Mesenchymal stem cell (in vitro differentiated cells and primary cell): ENCODE results near the gene P2RX4.

Experiments used
- DNase-seq: peaks from one replicate; pipeline ENCODE4 v3.0.0-alpha.2; 2013
- H2AFZ ChIP-seq: one replicate; pipeline ENCODE4 v1.6.1; 2013; ENCODE audit warnings: low read depth, mild to moderate bottlenecking, control low read depth, inconsistent platforms, low read length, moderate library complexity
- H2AK5ac ChIP-seq: 2 replicates; pipeline ENCODE4 v1.6.1; 2013; ENCODE audit warnings: low read length, moderate library complexity, mild to moderate bottlenecking, inconsistent platforms; ENCODE audit not compliant: severe bottlenecking
- H2BK120ac ChIP-seq: one replicate; pipeline ENCODE4 v1.6.1; 2013; ENCODE audit warnings: low read depth, mild to moderate bottlenecking, inconsistent platforms, low read length, moderate library complexity
- H2BK12ac ChIP-seq, 2 experiments: one replicate each; pipeline ENCODE4 v1.6.1; 2013; ENCODE audit warnings: inconsistent platforms in 2 of 2, low read length in 2 of 2, mild to moderate bottlenecking in 2 of 2, moderate library complexity in 2 of 2, control low read depth in 1 of 2
- H2BK15ac ChIP-seq: one replicate; pipeline ENCODE4 v1.6.1; 2013; ENCODE audit warnings: mild to moderate bottlenecking, low read depth, inconsistent platforms; ENCODE audit not compliant: poor library complexity, severe bottlenecking
- H2BK5ac ChIP-seq: 2 replicates; pipeline ENCODE4 v1.6.1; 2013; ENCODE audit warnings: low read depth, mild to moderate bottlenecking, low read length, control low read depth, inconsistent platforms; ENCODE audit not compliant: poor library complexity, severe bottlenecking
- H3K14ac ChIP-seq, 2 experiments: one replicate each; pipeline ENCODE4 v1.6.1; 2013; ENCODE audit warnings: inconsistent platforms in 2 of 2, low read length in 2 of 2, control low read depth in 1 of 2, mild to moderate bottlenecking in 1 of 2, moderate library complexity in 1 of 2
- H3K18ac ChIP-seq, 2 experiments: one replicate each; pipeline ENCODE4 v1.6.1; 2013; ENCODE audit warnings: inconsistent platforms in 2 of 2, low read length in 2 of 2, control low read depth in 1 of 2, low read depth in 1 of 2, mild to moderate bottlenecking in 1 of 2
- H3K23ac ChIP-seq, 2 experiments: one replicate each; pipeline ENCODE4 v1.6.1; 2013; ENCODE audit warnings: inconsistent platforms in 2 of 2, low read length in 2 of 2, mild to moderate bottlenecking in 2 of 2, moderate library complexity in 2 of 2, control low read depth in 1 of 2
- H3K27ac ChIP-seq: 2 replicates; pipeline ENCODE4 v1.5.1; 2013; ENCODE audit warnings: mild to moderate bottlenecking, moderate library complexity, low read length, control low read depth, inconsistent platforms; ENCODE audit not compliant: poor library complexity, severe bottlenecking
- H3K27me3 ChIP-seq, 2 experiments: 2 replicates each; pipeline versions ENCODE4 v1.6.1 to v1.7.0; 2013; ENCODE audit warnings: low read length in 2 of 2, mild to moderate bottlenecking in 2 of 2, moderate library complexity in 2 of 2, control low read depth in 1 of 2, inconsistent platforms in 1 of 2; ENCODE audit not compliant: control insufficient read depth in 1 of 2, insufficient read depth in 1 of 2
- H3K36me3 ChIP-seq, 2 experiments: 2 replicates each; pipeline versions ENCODE4 v1.6.1 to v1.7.0; 2013; ENCODE audit warnings: low read length in 2 of 2, control low read depth in 1 of 2, inconsistent platforms in 1 of 2, low read depth in 1 of 2, mild to moderate bottlenecking in 1 of 2; ENCODE audit not compliant: insufficient read depth in 2 of 2, control insufficient read depth in 1 of 2
- H3K4ac ChIP-seq, 2 experiments: one replicate each; pipeline ENCODE4 v1.6.1; 2013; ENCODE audit warnings: inconsistent platforms in 2 of 2, low read length in 2 of 2, mild to moderate bottlenecking in 2 of 2, moderate library complexity in 2 of 2, control low read depth in 1 of 2, low read depth in 1 of 2
- H3K4me1 ChIP-seq: 2 replicates; pipeline ENCODE4 v1.6.1; 2013; ENCODE audit warnings: low read depth, low read length, control low read depth; ENCODE audit not compliant: control insufficient read depth, insufficient read depth
- H3K4me2 ChIP-seq: 2 replicates; pipeline ENCODE4 v1.6.1; 2013; ENCODE audit warnings: low read length, mild to moderate bottlenecking, inconsistent platforms; ENCODE audit not compliant: poor library complexity, severe bottlenecking
- H3K4me3 ChIP-seq, 2 experiments: 2 replicates each; pipeline versions ENCODE4 v1.5.1 to v1.7.0; 2013; ENCODE audit warnings: low read length in 2 of 2, mild to moderate bottlenecking in 2 of 2, control low read depth in 1 of 2, low read depth in 1 of 2; ENCODE audit not compliant: insufficient read depth in 1 of 2
- H3K79me1 ChIP-seq: replicated peaks from 2 replicates; pipeline ENCODE4 v1.6.1; 2013; ENCODE audit warnings: mild to moderate bottlenecking, control low read depth, low read length, inconsistent platforms; ENCODE audit not compliant: poor library complexity, severe bottlenecking
- H3K9ac ChIP-seq: 2 replicates; pipeline ENCODE4 v1.7.0; 2013; ENCODE audit warnings: mild to moderate bottlenecking, low read length, moderate library complexity
- H3K9me3 ChIP-seq: 2 replicates; pipeline ENCODE4 v1.7.0; 2013; ENCODE audit warnings: mild to moderate bottlenecking, low read length; ENCODE audit not compliant: control insufficient read depth
- H4K8ac ChIP-seq: one replicate; pipeline ENCODE4 v1.6.1; 2013; ENCODE audit warnings: inconsistent platforms, mild to moderate bottlenecking, low read length, moderate library complexity
- H4K91ac ChIP-seq: one replicate; pipeline ENCODE4 v1.6.1; 2013; ENCODE audit warnings: mild to moderate bottlenecking, low read length, inconsistent platforms
- WGBS: methylation state at CpG from one replicate; pipeline ENCODE4 v1.1.7; 2013; ENCODE audit warnings: mixed read lengths; 5-methylcytosine and 5-hydroxymethylcytosine counted together

P2RX4 gene

GRCh38 chr12:121230538-121230907 is 20.6 kb downstream of the P2RX4 start:
- Histone ChIP-seq H2BK12ac (no peak overlapping the region), H3K9ac (peak overlapping the region; percentile 11), H2AFZ (no peak overlapping the region), H2BK15ac (no peak overlapping the region), H3K14ac (no peak overlapping the region), H3K18ac (no peak overlapping the region), H4K8ac (no peak overlapping the region), H3K36me3 (peaks cover 27 to 28% of the 10 kb centered on the region in 2 experiments), H3K27me3 (no peaks in the 10 kb centered on the region), H3K79me1 (no peaks in the 10 kb centered on the region), H4K91ac (no peak overlapping the region), H3K27ac (no peak overlapping the region), H2BK5ac (no peak overlapping the region), H3K4me3 (no peak overlapping the region), H3K4me1 (peaks cover 5% of the 10 kb centered on the region), H2AK5ac (no peak overlapping the region), H3K23ac (no peak overlapping the region), H2BK120ac (no peak overlapping the region), H3K4ac (no peak overlapping the region), H3K4me2 (no peak overlapping the region), H3K9me3 (no peaks in the 10 kb centered on the region)
- DNase-seq, result no peak
- 92% methylated on average over 4 of the region's 12 CpGs for WGBS

- Histone ChIP-seq H3K36me3 (peaks cover 34 to 43% of the 10 kb centered on the region in 2 experiments), H3K9ac (no peak overlapping the region), H3K27ac (no peak overlapping the region), H3K4me1 (peaks cover 5% of the 10 kb centered on the region), H2BK5ac (no peak overlapping the region), H3K9me3 (no peaks in the 10 kb centered on the region), H4K8ac (no peak overlapping the region), H3K14ac (no peak overlapping the region), H2AK5ac (no peak overlapping the region), H2AFZ (no peak overlapping the region), H2BK15ac (no peak overlapping the region), H2BK120ac (no peak overlapping the region), H3K18ac (no peak overlapping the region), H3K4me2 (no peak overlapping the region), H3K23ac (no peak overlapping the region), H3K27me3 (no peaks in the 10 kb centered on the region), H2BK12ac (no peak overlapping the region), H3K79me1 (no peaks in the 10 kb centered on the region), H3K4me3 (no peak overlapping the region), H4K91ac (no peak overlapping the region), H3K4ac (peak overlapping the region in 1 of 2 experiments; percentile 6)
- 94% methylated on average over 16 of the region's 16 CpGs for WGBS
- no peak for DNase-seq
These were observed 22.2 kb downstream of the P2RX4 start for GRCh38 chr12:121232163-121232562.

- Histone ChIP-seq H4K8ac (no peak overlapping the region), H3K27me3 (no peaks in the 10 kb centered on the region), H3K79me1 (no peaks in the 10 kb centered on the region), H3K4me3 (no peak overlapping the region), H4K91ac (no peak overlapping the region), H2BK120ac (no peak overlapping the region), H2BK5ac (no peak overlapping the region), H3K4ac (no peak overlapping the region), H2AK5ac (no peak overlapping the region), H3K14ac (no peak overlapping the region), H2AFZ (no peak overlapping the region), H3K23ac (no peak overlapping the region), H3K36me3 (peaks cover 34 to 52% of the 10 kb centered on the region in 2 experiments), H3K9ac (no peak overlapping the region), H2BK12ac (no peak overlapping the region), H3K4me1 (peaks cover 8% of the 10 kb centered on the region), H2BK15ac (no peak overlapping the region), H3K9me3 (no peaks in the 10 kb centered on the region), H3K4me2 (no peak overlapping the region), H3K18ac (no peak overlapping the region), H3K27ac (no peak overlapping the region)
- WGBS, result 96% methylated on average over 12 of the region's 14 CpGs
- DNase-seq, result no peak
These were observed 23.2 kb downstream of the P2RX4 start for GRCh38 chr12:121232977-121233627.

GRCh38 chr12:121233628-121234020 is 23.7 kb downstream of the P2RX4 start:
- no peak overlapping the region for H3K4ac ChIP-seq
- H2AK5ac ChIP-seq, result no peak overlapping the region
- no peak overlapping the region for H2AFZ ChIP-seq
- H4K91ac ChIP-seq, result no peak overlapping the region
- peaks cover 12% of the 10 kb centered on the region for H3K4me1 ChIP-seq
- H2BK12ac ChIP-seq, result no peak overlapping the region
- no peak overlapping the region for H3K4me2 ChIP-seq
- no peak overlapping the region for H2BK120ac ChIP-seq
- H2BK5ac ChIP-seq, result no peak overlapping the region
- no peak overlapping the region for H3K23ac ChIP-seq
- H2BK15ac ChIP-seq, result no peak overlapping the region
- no peak for DNase-seq
- no peak overlapping the region for H3K4me3 ChIP-seq
- no peaks in the 10 kb centered on the region for H3K27me3 ChIP-seq
- no peak overlapping the region for H3K9ac ChIP-seq
- 88% methylated on average over 11 of the region's 11 CpGs for WGBS
- no peak overlapping the region for H3K18ac ChIP-seq
- H3K9me3 ChIP-seq, result no peaks in the 10 kb centered on the region
- H4K8ac ChIP-seq, result no peak overlapping the region
- H3K79me1 ChIP-seq, result no peaks in the 10 kb centered on the region
- peaks cover 33 to 53% of the 10 kb centered on the region in 2 experiments for H3K36me3 ChIP-seq
- no peak overlapping the region for H3K14ac ChIP-seq
- H3K27ac ChIP-seq, result no peak overlapping the region
